H1 (cell line): Measurements from ENCODE around the gene CYTH1. TPM values are rescaled to one million over a fixed set of nuclear protein-coding genes. Genes with fewer than 3 reads are reported as not detected.

Experiments
- CTCF ChIA-PET: fragments of 300-600 bp; sonication (Branson Sonifier 250); formaldehyde crosslinking; loops from one replicate; lab custom pipeline; 2021; ENCODE audit not compliant: partially characterized antibody; lab: Charles Lee
- POLR2A ChIA-PET: fragments of 300-600 bp; sonication (Branson Sonifier 250); formaldehyde crosslinking; loops from one replicate; lab custom pipeline; 2021; ENCODE audit warnings: inconsistent platforms; ENCODE audit not compliant: partially characterized antibody; lab: Charles Lee
- DNase-seq, 2 experiments: peaks; one replicate each; pipeline versions ENCODE4 v3.0.0 to v3.0.0-alpha.2; 2010 to 2022; ENCODE audit warnings: low spot score in 2 of 2, low read depth in 1 of 2, mixed read lengths in 1 of 2
- FAIRE-seq: peaks from 2 replicates; lab custom pipeline; 2011; peaks lifted over from hg19 to GRCh38; lab: Jason Lieb, UNC
- H2AFZ ChIP-seq: 2 replicates; pipeline ENCODE4 v1.8.1; 2012; ENCODE audit warnings: low read length, inconsistent platforms
- H2AK5ac ChIP-seq: 2 replicates; pipeline ENCODE4 v1.6.1; 2013; ENCODE audit warnings: low read depth, low read length
- H2BK120ac ChIP-seq: replicated peaks from 2 replicates; pipeline ENCODE3; 2013; ENCODE audit warnings: low read depth, low read length, inconsistent platforms
- H2BK12ac ChIP-seq: 2 replicates; pipeline ENCODE4 v1.6.1; 2013; ENCODE audit warnings: low read depth, low read length
- H2BK15ac ChIP-seq: 2 replicates; pipeline ENCODE4 v1.6.1; 2013; ENCODE audit warnings: low read length
- H2BK20ac ChIP-seq: 2 replicates; pipeline ENCODE4 v1.6.1; 2013; ENCODE audit warnings: low read length
- H2BK5ac ChIP-seq: 2 replicates; pipeline ENCODE4 v1.6.1; 2013; ENCODE audit warnings: low read depth, low read length
- H3K14ac ChIP-seq: 2 replicates; pipeline ENCODE4 v1.6.1; 2013; ENCODE audit warnings: inconsistent platforms; ENCODE audit not compliant: insufficient read length
- H3K18ac ChIP-seq: 2 replicates; pipeline ENCODE4 v1.6.1; 2013; ENCODE audit warnings: low read length; ENCODE audit errors: extremely low read depth
- H3K23ac ChIP-seq: 2 replicates; pipeline ENCODE4 v1.6.1; 2013; ENCODE audit warnings: inconsistent platforms; ENCODE audit not compliant: insufficient read length
- H3K23me2 ChIP-seq: 2 replicates; pipeline ENCODE4 v1.6.1; 2013; ENCODE audit warnings: low read depth, low read length
- H3K27ac ChIP-seq: 2 replicates; pipeline ENCODE4 v1.6.1; 2011; ENCODE audit warnings: low read depth, low read length, inconsistent platforms
- H3K27me3 ChIP-seq, 4 experiments: replicated peaks in 1 of 4; 1 replicate in 1 of 4; 2 replicates in 3 of 4; pipeline versions ENCODE4 v1.6.1 to v1.8.1; 2011 to 2013; ENCODE audit warnings: low read length in 3 of 4, mild to moderate bottlenecking in 3 of 4, inconsistent platforms in 2 of 4, mixed read lengths in 2 of 4, moderate library complexity in 1 of 4; ENCODE audit not compliant: control insufficient read depth in 3 of 4, insufficient read depth in 3 of 4; ENCODE audit errors: extremely low read depth in 1 of 4
- H3K36me3 ChIP-seq, 4 experiments: 2 replicates each; pipeline versions ENCODE4 v1.6.1 to v1.8.1; 2011 to 2013; ENCODE audit warnings: mild to moderate bottlenecking in 4 of 4, low read length in 3 of 4, moderate library complexity in 2 of 4, control low read depth in 1 of 4, inconsistent platforms in 1 of 4; ENCODE audit not compliant: insufficient read depth in 4 of 4, control insufficient read depth in 2 of 4
- H3K4ac ChIP-seq: replicated peaks from 2 replicates; pipeline ENCODE3; 2013; ENCODE audit warnings: low read length, low read depth, mixed read lengths, inconsistent platforms; ENCODE audit not compliant: insufficient read length
- H3K4me1 ChIP-seq, 4 experiments: replicated peaks in 1 of 4; 1 replicate in 1 of 4; 2 replicates in 3 of 4; pipeline versions ENCODE4 v1.6.1 to v1.8.1; 2011 to 2013; ENCODE audit warnings: low read length in 3 of 4, inconsistent platforms in 2 of 4, mixed read lengths in 1 of 4; ENCODE audit not compliant: insufficient read depth in 4 of 4, control insufficient read depth in 3 of 4
- H3K4me2 ChIP-seq, 2 experiments: 2 replicates each; pipeline versions ENCODE4 v1.6.1 to v1.8.1; 2011 to 2013; ENCODE audit warnings: low read depth in 2 of 2, low read length in 2 of 2, control low read depth in 1 of 2, inconsistent platforms in 1 of 2, mild to moderate bottlenecking in 1 of 2; ENCODE audit not compliant: insufficient read depth in 1 of 2
- H3K4me3 ChIP-seq, 4 experiments: fragments of 200-600, 300-600 bp in 1 of 4; sonication (generic), shearing (Covaris generic), sonication (Bioruptor Twin) in 1 of 4; 2 replicates each; pipeline versions ENCODE4 v1.5.1 to v1.8.1; 2011 to 2016; ENCODE audit warnings: low read length in 4 of 4, low read depth in 3 of 4, control low read depth in 2 of 4, inconsistent platforms in 2 of 4, mild to moderate bottlenecking in 2 of 4, mixed read lengths in 1 of 4, moderate library complexity in 1 of 4; ENCODE audit not compliant: insufficient read depth in 2 of 4; ENCODE audit errors: extremely low read depth in 1 of 4
- H3K56ac ChIP-seq: replicated peaks from 2 replicates; pipeline ENCODE3; 2013; ENCODE audit warnings: low read depth, mild to moderate bottlenecking, mixed read lengths, low read length, inconsistent platforms; ENCODE audit not compliant: insufficient read length
- H3K79me1 ChIP-seq: 2 replicates; pipeline ENCODE4 v1.6.1; 2013; ENCODE audit warnings: low read depth, low read length, control low read depth
- H3K79me2 ChIP-seq, 2 experiments: 2 replicates each; pipeline versions ENCODE4 v1.6.1 to v1.8.1; 2012 to 2013; ENCODE audit warnings: low read length in 2 of 2, mild to moderate bottlenecking in 2 of 2, inconsistent platforms in 1 of 2; ENCODE audit not compliant: insufficient read depth in 2 of 2, control insufficient read depth in 1 of 2
- H3K9ac ChIP-seq, 4 experiments: replicated peaks in 1 of 4; 1 replicate in 1 of 4; 2 replicates in 3 of 4; pipeline versions ENCODE4 v1.6.1 to v1.8.1; 2011 to 2013; ENCODE audit warnings: low read depth in 3 of 4, low read length in 3 of 4, control low read depth in 2 of 4, mild to moderate bottlenecking in 2 of 4, moderate library complexity in 2 of 4, inconsistent platforms in 1 of 4; ENCODE audit errors: extremely low read depth in 1 of 4
- H3K9me3 ChIP-seq, 2 experiments: 2 replicates each; pipeline versions ENCODE4 v1.6.1 to v1.8.1; 2012 to 2013; ENCODE audit warnings: mild to moderate bottlenecking in 2 of 2, moderate library complexity in 2 of 2, control low read depth in 1 of 2, inconsistent platforms in 1 of 2, low read depth in 1 of 2, low read length in 1 of 2, mixed read lengths in 1 of 2; ENCODE audit not compliant: insufficient read depth in 2 of 2
- H4K20me1 ChIP-seq, 2 experiments: replicated peaks in 1 of 2; 2 replicates each; pipeline versions ENCODE3 to v1.8.1; 2011 to 2013; ENCODE audit warnings: inconsistent platforms in 2 of 2, low read length in 2 of 2, mild to moderate bottlenecking in 1 of 2; ENCODE audit not compliant: insufficient read depth in 2 of 2, control insufficient read depth in 1 of 2
- H4K5ac ChIP-seq: 2 replicates; pipeline ENCODE4 v1.6.1; 2013; ENCODE audit warnings: low read length, low read depth, mixed read lengths, inconsistent platforms; ENCODE audit not compliant: insufficient read length
- H4K8ac ChIP-seq: 2 replicates; pipeline ENCODE4 v1.8.0; 2013; ENCODE audit warnings: mild to moderate bottlenecking, moderate library complexity, low read length, inconsistent platforms; ENCODE audit not compliant: insufficient read depth; ENCODE audit errors: extremely low read depth
- H4K91ac ChIP-seq: replicated peaks from 2 replicates; pipeline ENCODE3; 2013; ENCODE audit warnings: low read length, mixed read lengths, inconsistent platforms; ENCODE audit not compliant: insufficient read length
- ATF3 ChIP-seq: IDR thresholded peaks from 2 replicates; pipeline ENCODE4 v1.6.1; 2011; ENCODE audit warnings: low read depth, mild to moderate bottlenecking, low read length; ENCODE audit not compliant: insufficient read depth
- CEBPB ChIP-seq: IDR thresholded peaks from 2 replicates; pipeline ENCODE4 v1.6.1; 2012; ENCODE audit warnings: low read depth, low read length
- EP300 ChIP-seq, 2 experiments: IDR thresholded peaks; 1 replicate in 1 of 2; 2 replicates in 1 of 2; pipeline ENCODE4 v1.6.1; 2011 to 2012; ENCODE audit warnings: low read depth in 2 of 2, low read length in 2 of 2, mild to moderate bottlenecking in 2 of 2, borderline replicate concordance in 1 of 2, inconsistent platforms in 1 of 2, moderate library complexity in 1 of 2
- GTF2F1 ChIP-seq: IDR thresholded peaks from 2 replicates; pipeline ENCODE4 v1.6.1; 2012; ENCODE audit warnings: low read depth, low read length, improper control_type of control experiment, borderline replicate concordance
- JUND ChIP-seq: IDR thresholded peaks from 2 replicates; pipeline ENCODE4 v1.6.1; 2011; ENCODE audit warnings: mild to moderate bottlenecking, improper control_type of control experiment, low read length
- NANOG ChIP-seq: IDR thresholded peaks from 2 replicates; pipeline ENCODE4 v1.6.1; 2011; ENCODE audit warnings: low read length, low read depth, mild to moderate bottlenecking, inconsistent platforms; ENCODE audit not compliant: insufficient read depth, poor library complexity, severe bottlenecking
- TBP ChIP-seq: IDR thresholded peaks from 2 replicates; pipeline ENCODE4 v1.6.1; 2011; ENCODE audit warnings: low read depth, low read length, improper control_type of control experiment
- USF2 ChIP-seq: IDR thresholded peaks from 2 replicates; pipeline ENCODE4 v1.6.1; 2011; ENCODE audit warnings: low read length, improper control_type of control experiment
- WGBS, 2 experiments: shearing (Covaris generic) in 1 of 2; methylation state at CpG; one replicate each; pipeline versions ENCODE4 v1.1.6 to v1.1.7; 2013 to 2015; ENCODE audit warnings: low lambda C conversion rate in 2 of 2, mixed read lengths in 2 of 2, inconsistent platforms in 1 of 2, low coverage in 1 of 2, missing lambda C conversion rate in 1 of 2; ENCODE audit not compliant: insufficient replicate concordance in 2 of 2, insufficient coverage in 1 of 2, insufficient read length in 1 of 2; ENCODE audit errors: extremely low coverage in 1 of 2, missing lambda C conversion rate in 1 of 2; 5-methylcytosine and 5-hydroxymethylcytosine counted together
- polyA plus RNA-seq, 7 experiments: library from polyadenylated mRNA; depleted of rRNA in 3 of 7; stranded (reverse) in 5 of 7; unstranded in 2 of 7; fragments of >200 nt in 5 of 7; fragments of 200-250 nt in 2 of 7; gene quantifications; 1 replicate in 5 of 7; 2 replicates in 1 of 7; 4 replicates in 1 of 7; pipeline versions ENCODE4 v1.2.1 to v1.2.3, GENCODE V29; 2011 to 2013; ENCODE audit warnings: missing spikeins in 2 of 7, mixed read lengths in 2 of 7
- total RNA-seq: library from RNA; stranded (reverse); fragmentation: NEBNext Ultra II Directional; extraction: Animal tissue kit (Norgen Biotek cat#: 25700); gene quantifications from 2 replicates; pipeline ENCODE4 v1.2.1, GENCODE V29; 2021

Gene CYTH1
- total and polyA plus RNA-seq, 2 of the 8 experiments (the other 6 are each of a cell fraction or from before 2014, with no cell fraction given): 12.8 to 14.8 TPM

- FAIRE-seq: no peak
- CTCF ChIA-PET: interaction anchor here (1.0 kb wide), 1 partner anchor 37 kb away, joined by 4 read pairs; no protein-coding TSS in a partner anchor
- no peak overlapping the region for H2BK20ac ChIP-seq
- TF ChIP-seq USF2 (no peak), CEBPB (no peak), NANOG (no peak), EP300 (IDR thresholded peaks at IDR 0.05; ENCODE audit: borderline replicate concordance in 1 of 2, low read depth in 2 of 2, low read length in 2 of 2) (no peak), TBP (no peak), JUND (no peak), GTF2F1 (no peak), ATF3 (no peak)
These were observed 22.7 kb downstream of the CYTH1 start for GRCh38 chr17:78759203-78759968.

More at GRCh38 chr17:78759203-78759968, 22.7 kb downstream of the CYTH1 start:
- H3K4ac ChIP-seq: no peak overlapping the region
- H3K23me2 ChIP-seq: no peaks in the 10 kb centered on the region
- H3K4me1 ChIP-seq: peaks cover 0 to 6% (median 3%) of the 10 kb centered on the region in 4 experiments; a peak in 4 of 7 replicates
- no peak overlapping the region for H3K18ac ChIP-seq
- 92% methylated on average over 11 of the region's 11 CpGs; no CpG with 5 or more reads in 1 of the 2 experiments for WGBS, 2 experiments
- H2BK5ac ChIP-seq: no peak overlapping the region
- H2AK5ac ChIP-seq: no peak overlapping the region
- H4K5ac ChIP-seq: no peak overlapping the region
- no peak for DNase-seq
- no peak overlapping the region for H3K23ac ChIP-seq
- H3K79me2 ChIP-seq: no peaks in the 10 kb centered on the region; a peak in 2 of 4 replicates
- H3K27ac ChIP-seq: no peak overlapping the region
- H3K27me3 ChIP-seq: no peaks in the 10 kb centered on the region
- H4K8ac ChIP-seq: no peak overlapping the region
- no peak overlapping the region for H3K9ac ChIP-seq
- no peak overlapping the region for H3K4me2 ChIP-seq
- H3K14ac ChIP-seq: no peak overlapping the region
- H3K36me3 ChIP-seq: no peaks in the 10 kb centered on the region
- H2AFZ ChIP-seq: no peak overlapping the region
- H4K91ac ChIP-seq: no peak overlapping the region
- POLR2A ChIA-PET: no interaction called here
- H3K56ac ChIP-seq: no peak overlapping the region
- no peaks in the 10 kb centered on the region; a peak in 1 of 4 replicates for H3K9me3 ChIP-seq
- H3K4me3 ChIP-seq: no peak overlapping the region
- H2BK12ac ChIP-seq: no peak overlapping the region
- peaks cover 0 to 2% of the 10 kb centered on the region in 2 experiments for H4K20me1 ChIP-seq
- H2BK120ac ChIP-seq: no peak overlapping the region
- H3K79me1 ChIP-seq: no peaks in the 10 kb centered on the region; the same call in 1 of the 2 replicates
- H2BK15ac ChIP-seq: no peak overlapping the region
